Smooth muscle cell (in vitro differentiated cells): Measurements from ENCODE around the gene ICA1. TPM values are rescaled to one million over a fixed set of nuclear protein-coding genes. Genes with fewer than 3 reads are reported as not detected.

ENCODE experiments used
- DNase-seq: peaks from one replicate; lab custom pipeline; 2025; ENCODE audit not compliant: unreplicated experiment; lab: John Stamatoyannopoulos, UW
- H2AFZ ChIP-seq: fragments of 200-600 bp; sonication (generic); 2 replicates; pipeline ENCODE4 v1.6.0; 2016; ENCODE audit warnings: antibody characterized with exemption, low read depth, mild to moderate bottlenecking
- H3F3A ChIP-seq: fragments of 200-600 bp; sonication (generic); 2 replicates; pipeline ENCODE4 v1.6.0; 2017; ENCODE audit warnings: antibody characterized with exemption, low read depth
- H3K27ac ChIP-seq: fragments of 200-600 bp; sonication (generic); 2 replicates; pipeline ENCODE4 v1.5.1; 2016; ENCODE audit warnings: low read depth, mild to moderate bottlenecking
- H3K27me3 ChIP-seq: fragments of 200-600 bp; sonication (generic); 2 replicates; pipeline ENCODE4 v1.6.1; 2016; ENCODE audit warnings: low read depth, mild to moderate bottlenecking
- H3K36me3 ChIP-seq: fragments of 200-600 bp; sonication (generic); 2 replicates; pipeline ENCODE4 v1.5.1; 2016; ENCODE audit warnings: low read depth
- H3K4me1 ChIP-seq: fragments of 200-600 bp; sonication (generic); 2 replicates; pipeline ENCODE4 v1.5.1; 2016; ENCODE audit warnings: low read depth
- H3K4me2 ChIP-seq: fragments of 200-600 bp; sonication (generic); 2 replicates; pipeline ENCODE4 v1.6.0; 2016; ENCODE audit warnings: mild to moderate bottlenecking
- H3K4me3 ChIP-seq: fragments of 200-600 bp; sonication (generic); 2 replicates; pipeline ENCODE4 v1.5.1; 2016; ENCODE audit warnings: mild to moderate bottlenecking
- H3K79me2 ChIP-seq: fragments of 200-600 bp; sonication (generic); 2 replicates; pipeline ENCODE4 v1.6.0; 2016; ENCODE audit warnings: low read depth, mild to moderate bottlenecking
- H3K9ac ChIP-seq: fragments of 200-600 bp; sonication (generic); 2 replicates; pipeline ENCODE4 v1.6.0; 2016; ENCODE audit warnings: low read depth
- H3K9me3 ChIP-seq: fragments of 200-600 bp; sonication (generic); replicated peaks from 2 replicates; pipeline ENCODE4 v1.5.1; 2016; ENCODE audit warnings: low read depth
- H4K20me1 ChIP-seq: fragments of 200-600 bp; sonication (generic); 2 replicates; pipeline ENCODE4 v1.6.0; 2016; ENCODE audit warnings: low read depth
- CTCF ChIP-seq: fragments of 200-600 bp; sonication (generic); IDR thresholded peaks from 2 replicates; pipeline ENCODE4 v1.5.1; 2017; ENCODE audit warnings: borderline replicate concordance, mild to moderate bottlenecking, antibody characterized with exemption; ENCODE audit not compliant: insufficient read depth, poor library complexity, severe bottlenecking
- WGBS: methylation state at CpG from one replicate; pipeline ENCODE4 v1.1.7; 2016; ENCODE audit warnings: low lambda C conversion rate; 5-methylcytosine and 5-hydroxymethylcytosine counted together
- polyA plus RNA-seq: library from polyadenylated mRNA; unstranded; fragments of >200 nt; fragmentation: Nextera tagmentation; extraction: Ambion mirVana; gene quantifications from 2 replicates; pipeline ENCODE4 v1.2.1, GENCODE V29; 2016
- total RNA-seq: library from RNA; depleted of rRNA; stranded (reverse); fragments of >200 nt; gene quantifications from 2 replicates; pipeline ENCODE4 v1.2.3, GENCODE V29; 2014

The ICA1 gene
- total and polyA plus RNA-seq, 2 experiments from 2014 or later = 4.3 to 5.0 TPM

GRCh38 chr7:8119262-8119661 is 142.7 kb downstream of the ICA1 start:
- 91% methylated on average over 8 of the region's 8 CpGs for WGBS
- no peaks in the 10 kb centered on the region for H3K27me3 ChIP-seq
- H3K4me2 ChIP-seq = no peak overlapping the region

GRCh38 chr7:8117195-8117594 is 144.8 kb downstream of the ICA1 start:
- H3K27me3 ChIP-seq = no peaks in the 10 kb centered on the region
- H3K9ac ChIP-seq = no peak overlapping the region
- no peak for DNase-seq
- no peak overlapping the region for H3K4me2 ChIP-seq
- H3K36me3 ChIP-seq = no peaks in the 10 kb centered on the region
- TF ChIP-seq CTCF = no peak
- H3K9me3 ChIP-seq = no peaks in the 10 kb centered on the region
- H3K4me3 ChIP-seq = no peak overlapping the region
- no peak overlapping the region for H3K27ac ChIP-seq
- no peaks in the 10 kb centered on the region for H3K79me2 ChIP-seq
- no peaks in the 10 kb centered on the region for H3F3A ChIP-seq
- no peaks in the 10 kb centered on the region for H4K20me1 ChIP-seq
- 78% methylated on average over 2 of the region's 2 CpGs for WGBS
- no peak overlapping the region for H2AFZ ChIP-seq
- H3K4me1 ChIP-seq = no peaks in the 10 kb centered on the region

More at GRCh38 chr7:8119262-8119661, 142.7 kb downstream of the ICA1 start:
- Histone ChIP-seq H2AFZ (no peak overlapping the region), H3K27ac (no peak overlapping the region), H3K79me2 (no peaks in the 10 kb centered on the region), H3F3A (no peaks in the 10 kb centered on the region), H3K36me3 (no peaks in the 10 kb centered on the region), H3K9ac (no peak overlapping the region), H3K4me3 (no peak overlapping the region), H3K4me1 (no peaks in the 10 kb centered on the region), H3K9me3 (no peaks in the 10 kb centered on the region), H4K20me1 (no peaks in the 10 kb centered on the region)
- TF ChIP-seq CTCF = no peak
- no peak for DNase-seq

- no peak overlapping the region for H3K4me2 ChIP-seq
- no peaks in the 10 kb centered on the region for H3K79me2 ChIP-seq
- WGBS = 93% methylated on average over 3 of the region's 3 CpGs
- no peak overlapping the region for H3K9ac ChIP-seq
- TF ChIP-seq CTCF = no peak
- no peak overlapping the region for H3K4me3 ChIP-seq
- H3K27ac ChIP-seq = no peak overlapping the region
- no peaks in the 10 kb centered on the region for H3F3A ChIP-seq
- H3K4me1 ChIP-seq = no peaks in the 10 kb centered on the region
- no peaks in the 10 kb centered on the region for H3K27me3 ChIP-seq
- no peaks in the 10 kb centered on the region for H3K36me3 ChIP-seq
- no peaks in the 10 kb centered on the region for H3K9me3 ChIP-seq
- H4K20me1 ChIP-seq = no peaks in the 10 kb centered on the region
- no peak overlapping the region for H2AFZ ChIP-seq
- no peak for DNase-seq
Observed at GRCh38 chr7:8115547-8116402, 146.2 kb downstream of the ICA1 start.

GRCh38 chr7:8114175-8114574 is 147.8 kb downstream of the ICA1 start:
- H4K20me1 ChIP-seq = no peaks in the 10 kb centered on the region
- TF ChIP-seq CTCF = no peak
- no peak overlapping the region for H3K27ac ChIP-seq
- no peaks in the 10 kb centered on the region for H3K36me3 ChIP-seq
- no peak overlapping the region for H3K4me2 ChIP-seq
- H3F3A ChIP-seq = peaks cover 2% of the 10 kb centered on the region
- H3K4me1 ChIP-seq = peaks cover 7% of the 10 kb centered on the region
- H2AFZ ChIP-seq = no peak overlapping the region
- no peaks in the 10 kb centered on the region for H3K27me3 ChIP-seq
- H3K9me3 ChIP-seq = no peaks in the 10 kb centered on the region
- no peak overlapping the region for H3K4me3 ChIP-seq
- no peak for DNase-seq
- H3K79me2 ChIP-seq = no peaks in the 10 kb centered on the region
- WGBS = over 99% methylated on average over 4 of the region's 4 CpGs
- no peak overlapping the region for H3K9ac ChIP-seq
